OCI-LY3 (cell line): ENCODE data around the gene NEUROG1.

ENCODE experiments used
- H2AFZ ChIP-seq: fragments of 200-600, 300-600 bp; shearing (Covaris generic); 2 replicates; pipeline ENCODE4 v1.6.0; 2014; ENCODE audit warnings: antibody characterized with exemption, low read depth, low read length
- H3K27ac ChIP-seq: fragments of 200-600, 300-600 bp; sonication (generic); 2 replicates; pipeline ENCODE4 v1.5.1; 2014; ENCODE audit warnings: mild to moderate bottlenecking, low read length, moderate library complexity, mixed read lengths
- H3K27me3 ChIP-seq: fragments of 200-600, 300-600 bp; sonication (generic); 2 replicates; pipeline ENCODE4 v1.6.1; 2014; ENCODE audit warnings: low read depth, low read length, mixed read lengths
- H3K36me3 ChIP-seq: fragments of 200-600, 300-600 bp; sonication (generic); replicated peaks from 2 replicates; pipeline ENCODE3; 2014; ENCODE audit warnings: low read depth, low read length, mixed read lengths
- H3K4me1 ChIP-seq: fragments of 300-600, 200-600 bp; sonication (generic); 2 replicates; pipeline ENCODE4 v1.6.1; 2014; ENCODE audit warnings: low read length, mixed read lengths
- H3K4me2 ChIP-seq: fragments of 200-600, 300-600 bp; sonication (generic); 2 replicates; pipeline ENCODE4 v1.6.1; 2014; ENCODE audit warnings: low read length, mixed read lengths
- H3K4me3 ChIP-seq: fragments of 300-600, 200-600 bp; sonication (generic); 2 replicates; pipeline ENCODE4 v1.5.1; 2014; ENCODE audit warnings: antibody characterized with exemption, mild to moderate bottlenecking, low read length, moderate library complexity
- H3K79me2 ChIP-seq: fragments of 300-600, 200-600 bp; shearing (Covaris generic); 2 replicates; pipeline ENCODE4 v1.6.1; 2014; ENCODE audit warnings: mild to moderate bottlenecking, low read length, mixed read lengths
- H3K9ac ChIP-seq: fragments of 300-600, 200-600 bp; shearing (Covaris generic); 2 replicates; pipeline ENCODE4 v1.6.0; 2014; ENCODE audit warnings: mild to moderate bottlenecking, low read length, moderate library complexity
- H3K9me3 ChIP-seq: fragments of 200-600, 300-600 bp; shearing (Covaris generic); 2 replicates; pipeline ENCODE4 v1.6.1; 2014; ENCODE audit warnings: low read length, mixed read lengths; ENCODE audit not compliant: insufficient read depth
- H4K20me1 ChIP-seq: fragments of 200-600, 300-600 bp; sonication (generic); 2 replicates; pipeline ENCODE4 v1.6.1; 2016; ENCODE audit warnings: low read length, mixed read lengths; ENCODE audit not compliant: insufficient read depth
- CTCF ChIP-seq: fragments of 200-600, 300-600 bp; sonication (generic); IDR thresholded peaks from 2 replicates; pipeline ENCODE4 v1.5.1; 2014; ENCODE audit warnings: antibody characterized with exemption, low read length, low read depth
- EZH2phosphoT487 ChIP-seq: fragments of 200-600 bp; shearing (Covaris generic); IDR thresholded peaks from 2 replicates; pipeline ENCODE4 v1.6.1; 2018; ENCODE audit warnings: antibody characterized with exemption, mixed run types, low read depth

The NEUROG1 gene

GRCh38 chr5:135494196-135494595 lies 41.6 kb downstream of the NEUROG1 start:
- Histone ChIP-seq H4K20me1 (no peaks in the 10 kb centered on the region), H3K9ac (no peak overlapping the region), H3K4me2 (no peak overlapping the region), H3K79me2 (no peaks in the 10 kb centered on the region), H3K4me3 (no peak overlapping the region), H3K4me1 (no peaks in the 10 kb centered on the region), H2AFZ (no peak overlapping the region), H3K9me3 (no peaks in the 10 kb centered on the region), H3K36me3 (no peaks in the 10 kb centered on the region), H3K27ac (no peak overlapping the region), H3K27me3 (no peaks in the 10 kb centered on the region)
- TF ChIP-seq CTCF (no peak), EZH2phosphoT487 (no peak)

GRCh38 chr5:135493406-135494180 lies 42.2 kb downstream of the NEUROG1 start:
- H3K9me3 ChIP-seq: no peaks in the 10 kb centered on the region
- TF ChIP-seq CTCF (no peak), EZH2phosphoT487 (no peak)
- no peaks in the 10 kb centered on the region for H3K79me2 ChIP-seq
- H3K27ac ChIP-seq: no peak overlapping the region
- no peaks in the 10 kb centered on the region for H3K4me1 ChIP-seq
- no peaks in the 10 kb centered on the region for H3K36me3 ChIP-seq
- no peaks in the 10 kb centered on the region for H3K27me3 ChIP-seq
- H3K4me2 ChIP-seq: no peak overlapping the region
- no peak overlapping the region for H3K9ac ChIP-seq
- H3K4me3 ChIP-seq: no peak overlapping the region
- no peak overlapping the region for H2AFZ ChIP-seq
- no peaks in the 10 kb centered on the region for H4K20me1 ChIP-seq

- Histone ChIP-seq H3K36me3 (no peaks in the 10 kb centered on the region), H3K79me2 (no peaks in the 10 kb centered on the region), H3K27ac (no peak overlapping the region), H3K27me3 (no peaks in the 10 kb centered on the region), H3K9ac (no peak overlapping the region), H4K20me1 (no peaks in the 10 kb centered on the region), H2AFZ (no peak overlapping the region), H3K4me2 (no peak overlapping the region), H3K4me3 (no peak overlapping the region), H3K9me3 (no peaks in the 10 kb centered on the region), H3K4me1 (no peaks in the 10 kb centered on the region)
- no peak for TF ChIP-seq EZH2phosphoT487
- TF ChIP-seq CTCF: no peak
These were observed 43.5 kb downstream of the NEUROG1 start for GRCh38 chr5:135492319-135492626.

GRCh38 chr5:135491552-135492318 lies 44.0 kb downstream of the NEUROG1 start:
- Histone ChIP-seq H3K9me3 (no peaks in the 10 kb centered on the region), H4K20me1 (no peaks in the 10 kb centered on the region), H2AFZ (no peak overlapping the region), H3K27me3 (no peaks in the 10 kb centered on the region), H3K4me1 (no peaks in the 10 kb centered on the region), H3K4me2 (no peak overlapping the region), H3K9ac (no peak overlapping the region), H3K79me2 (no peaks in the 10 kb centered on the region), H3K27ac (no peak overlapping the region), H3K4me3 (no peak overlapping the region), H3K36me3 (no peaks in the 10 kb centered on the region)
- TF ChIP-seq EZH2phosphoT487: no peak
- no peak for TF ChIP-seq CTCF
